Eye (tissue), 1 donor: Measurements from ENCODE around the gene TSC22D4.
"Not testable (repeated sequence)": the region's sequence is repeated elsewhere in the genome, so short reads cannot be mapped to it uniquely, and the experiment has no call there.

Source experiments
- DNase-seq: peaks from one replicate; pipeline ENCODE4 v3.0.0-alpha.2; 2015

Gene TSC22D4

DNA sequence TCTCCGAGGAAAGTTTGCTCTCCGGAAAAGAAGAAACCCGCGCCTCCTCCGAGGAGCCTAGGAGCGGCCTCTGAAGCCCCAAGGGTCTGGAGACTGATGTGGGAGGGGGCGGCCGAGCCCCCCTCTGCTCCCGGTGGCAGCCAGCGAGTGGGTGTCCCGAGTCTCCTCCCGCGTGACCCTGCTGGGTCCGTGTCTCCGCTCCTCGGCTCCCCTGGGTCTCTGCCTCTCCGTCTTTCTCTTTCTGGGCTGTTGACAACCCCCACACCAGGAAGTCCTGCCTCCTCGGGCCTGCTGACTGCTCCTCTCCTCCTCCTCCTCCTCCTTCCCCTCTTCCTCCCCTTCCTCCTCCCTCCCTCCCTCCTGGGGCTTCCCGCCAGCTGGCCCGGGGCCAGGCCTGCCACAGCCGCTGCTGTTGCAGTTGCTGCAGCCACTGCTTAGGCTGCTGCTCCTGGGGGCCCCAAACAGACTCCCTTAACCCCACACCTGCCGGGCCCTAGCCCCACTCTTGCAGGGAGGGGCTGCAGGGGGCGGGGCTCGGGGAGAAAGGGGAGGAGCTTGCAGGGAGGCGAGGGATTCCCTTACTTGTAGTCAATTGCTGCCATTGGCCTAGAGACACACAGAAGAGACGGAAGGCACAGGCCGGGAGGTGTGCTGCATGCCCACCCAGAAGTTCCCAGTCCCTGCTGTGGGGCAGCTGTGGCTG is at the start of gene TSC22D4:
TSS of gene TSC22D4 (minus strand) at position 257 of the 703 bp plus-strand sequence. CDS start 1,176 bp downstream, outside the sequence.
- peak; percentile 97 for DNase-seq

DNA sequence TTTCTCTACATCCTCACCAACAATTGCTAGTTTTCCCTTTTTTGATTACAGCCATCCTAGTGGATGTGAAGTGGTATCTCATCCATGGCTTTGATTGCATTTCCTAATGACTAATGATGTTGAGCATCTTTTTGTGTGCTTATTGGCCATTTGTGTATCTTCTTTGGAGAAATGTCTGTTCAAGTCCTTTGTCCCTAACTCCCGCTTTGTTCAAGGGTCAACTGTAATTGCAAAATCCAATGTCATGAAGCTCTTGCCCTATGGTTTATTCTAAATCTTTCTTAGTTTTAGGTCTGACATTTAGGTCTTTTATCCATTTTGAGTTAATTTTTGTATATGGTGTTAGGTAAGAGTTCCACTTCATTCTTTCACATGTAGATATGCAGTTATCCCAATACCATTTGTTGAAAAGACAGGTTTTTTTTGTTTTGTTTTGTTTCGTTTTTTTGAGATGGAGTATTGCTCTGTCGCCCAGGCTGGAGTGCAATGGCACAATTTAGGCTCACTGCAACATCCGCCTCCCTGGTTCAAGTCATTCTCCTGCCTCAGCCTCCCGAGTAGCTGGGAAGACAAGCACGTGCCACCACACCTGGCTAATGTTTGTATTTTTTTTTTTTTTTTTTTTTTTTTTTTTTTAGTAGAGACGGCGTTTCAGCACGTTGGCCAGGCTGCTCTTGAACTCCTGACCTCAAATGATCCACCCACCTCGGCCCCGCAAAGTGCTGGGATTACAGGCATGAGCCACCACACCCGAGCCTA is 49.3 kb upstream of the TSC22D4 start:
- not testable (repeated sequence) for DNase-seq

DNA sequence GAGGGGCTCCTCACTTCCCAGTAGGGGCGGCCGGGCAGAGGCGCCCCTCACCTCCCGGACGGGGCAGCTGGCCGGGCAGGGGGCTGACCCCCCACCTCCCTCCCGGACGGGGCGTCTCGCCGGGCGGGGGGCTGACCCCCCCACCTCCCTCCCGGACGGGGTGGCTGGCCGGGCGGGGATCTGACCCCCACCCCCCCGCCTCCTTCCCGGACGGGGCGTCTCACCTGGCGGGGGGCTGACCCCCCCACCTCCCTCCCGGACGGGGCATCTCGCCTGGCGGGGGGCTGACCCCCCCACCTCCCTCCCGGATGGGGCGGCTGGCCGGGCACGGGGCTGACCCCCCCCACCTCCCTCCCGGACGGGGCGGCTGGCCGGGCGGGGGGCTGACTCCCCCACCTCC is 44.2 kb upstream of the TSC22D4 start:
- not testable (repeated sequence) for DNase-seq

DNA sequence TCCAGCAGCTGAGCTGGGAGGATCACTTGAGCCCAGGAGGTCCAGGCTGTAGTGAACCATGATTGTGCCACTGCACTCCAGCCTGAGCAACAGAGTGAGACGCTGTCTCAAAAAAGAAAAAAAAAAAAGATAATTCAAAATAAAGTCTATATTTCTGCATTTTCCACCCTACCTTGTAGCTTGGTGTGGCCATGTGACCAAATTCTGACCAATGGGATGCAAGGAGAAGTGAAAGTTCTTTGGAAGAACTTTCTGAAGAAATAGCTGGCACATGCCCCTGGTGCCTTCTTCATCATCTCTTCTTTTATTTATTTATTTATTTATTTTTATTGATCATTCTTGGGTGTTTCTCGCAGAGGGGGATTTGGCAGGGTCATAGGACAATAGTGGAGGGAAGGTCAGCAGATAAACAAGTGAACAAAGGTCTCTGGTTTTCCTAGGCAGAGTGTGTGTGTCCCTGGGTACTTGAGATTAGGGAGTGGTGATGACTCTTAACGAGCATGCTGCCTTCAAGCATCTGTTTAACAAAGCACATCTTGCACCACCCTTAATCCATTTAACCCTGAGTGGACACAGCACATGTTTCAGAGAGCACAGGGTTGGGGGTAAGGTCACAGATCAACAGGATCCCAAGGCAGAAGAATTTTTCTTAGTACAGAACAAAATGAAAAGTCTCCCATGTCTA is 43.0 kb upstream of the TSC22D4 start:
- DNase-seq: not testable (repeated sequence)

DNA sequence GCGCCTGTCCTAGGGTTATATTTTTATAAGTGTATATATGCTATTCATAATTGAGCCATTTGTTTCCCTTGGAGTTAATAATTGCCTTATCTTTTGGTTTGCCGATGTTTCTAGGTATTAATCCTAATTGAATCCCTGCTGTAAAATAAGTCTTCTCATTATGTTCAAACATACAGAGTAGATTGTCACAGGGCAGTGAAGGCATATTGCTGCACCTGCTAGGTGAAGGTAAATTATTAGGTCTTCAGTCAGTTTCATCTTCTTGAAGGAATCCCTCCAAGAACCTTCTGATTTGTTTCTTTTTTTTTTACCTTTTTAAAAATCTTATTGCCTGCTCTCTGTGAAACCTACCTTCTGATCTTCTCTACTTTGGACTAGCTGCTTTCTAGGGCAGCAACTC is 42.1 kb upstream of the TSC22D4 start:
- DNase-seq: no peak

DNA sequence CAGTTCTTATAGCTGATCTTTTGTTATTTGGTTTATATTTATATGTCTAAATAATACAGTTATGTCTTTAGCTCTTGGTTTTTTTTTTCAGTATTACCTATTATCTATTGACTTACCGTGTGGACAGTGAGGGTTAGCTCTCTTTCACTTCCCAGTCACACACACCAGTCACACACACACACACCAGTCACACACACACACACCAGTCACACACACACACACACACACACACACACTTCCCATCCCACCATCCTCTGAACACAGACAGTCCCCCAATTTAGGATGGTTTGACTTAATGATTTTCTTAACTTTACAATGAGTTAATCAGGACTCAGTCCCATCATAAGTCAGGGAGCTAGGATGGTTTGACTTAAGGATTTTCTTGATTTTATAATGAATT is 41.1 kb upstream of the TSC22D4 start:
- DNase-seq: no peak

DNA sequence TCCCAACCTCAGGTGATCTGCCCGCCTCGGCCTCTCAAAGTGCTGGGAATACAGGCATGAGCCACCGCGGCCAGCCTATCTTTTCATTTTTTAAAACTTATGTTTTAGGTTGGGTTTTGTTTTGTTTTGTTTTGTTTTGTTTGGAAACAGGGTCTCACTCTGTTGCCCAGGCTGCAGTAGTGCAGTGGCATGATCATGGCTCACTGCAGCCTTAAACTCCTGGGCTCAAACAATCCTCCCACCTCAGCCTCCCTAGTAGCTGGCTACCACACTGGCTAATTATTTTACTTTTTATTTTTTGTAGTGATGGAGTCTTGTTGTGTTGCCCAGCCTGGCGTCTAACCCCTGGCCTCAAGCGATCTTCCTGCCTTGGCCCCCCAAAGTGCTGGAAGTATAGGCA is 40.6 kb upstream of the TSC22D4 start:
- no peak for DNase-seq

DNA sequence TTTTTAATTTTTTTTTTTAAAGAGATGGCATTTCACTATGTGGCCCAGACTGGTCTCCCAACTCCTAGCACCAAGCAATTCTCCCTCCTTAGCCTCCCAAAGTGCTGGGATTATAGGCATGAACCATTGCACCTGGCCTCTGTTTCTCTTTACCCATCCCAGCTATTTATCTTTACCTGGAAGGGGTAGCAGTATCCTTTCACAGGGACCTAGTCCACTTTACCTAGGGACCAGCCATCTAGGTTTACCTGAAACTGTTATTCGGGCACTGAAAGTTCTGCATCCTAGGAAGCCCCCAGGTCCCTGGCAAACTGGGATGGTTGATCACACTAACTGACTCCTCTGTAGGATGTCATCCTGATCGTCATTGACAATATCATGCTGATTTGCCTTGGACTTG is 38.3 kb upstream of the TSC22D4 start:
- no peak for DNase-seq

DNA sequence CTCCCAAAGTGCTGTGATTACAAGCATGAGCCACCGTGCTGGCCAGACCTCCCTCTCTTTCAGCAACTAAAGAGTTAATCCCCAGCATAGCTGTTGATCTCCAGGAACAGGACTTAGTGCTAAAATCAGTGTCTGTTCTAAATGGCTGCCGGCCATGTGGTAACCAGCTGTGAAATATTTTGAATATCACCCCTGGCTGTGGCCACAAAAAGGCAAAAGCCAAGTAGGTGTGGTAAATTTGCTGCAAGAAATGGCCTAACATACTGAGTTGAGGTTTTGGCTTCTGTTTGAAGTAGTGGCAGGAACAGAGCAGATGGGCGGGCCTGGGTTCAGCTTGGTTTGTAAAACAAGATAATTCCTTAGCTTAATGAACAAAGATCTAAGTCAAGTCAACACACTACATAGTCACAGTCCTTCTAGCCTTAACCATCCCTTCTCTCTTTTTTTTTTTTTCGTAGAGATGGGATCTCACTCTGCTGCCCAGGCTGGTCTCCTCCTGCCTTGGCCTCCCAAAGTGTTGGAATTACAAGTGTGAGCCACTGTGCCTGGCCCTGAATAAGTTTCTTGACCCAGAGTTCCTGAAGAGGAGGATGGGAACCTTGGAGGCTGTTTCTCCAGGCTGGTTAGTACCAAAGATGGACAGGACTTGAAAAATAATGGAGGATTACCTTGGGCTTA is 37.3 kb upstream of the TSC22D4 start:
- peak; percentile 63 for DNase-seq

DNA sequence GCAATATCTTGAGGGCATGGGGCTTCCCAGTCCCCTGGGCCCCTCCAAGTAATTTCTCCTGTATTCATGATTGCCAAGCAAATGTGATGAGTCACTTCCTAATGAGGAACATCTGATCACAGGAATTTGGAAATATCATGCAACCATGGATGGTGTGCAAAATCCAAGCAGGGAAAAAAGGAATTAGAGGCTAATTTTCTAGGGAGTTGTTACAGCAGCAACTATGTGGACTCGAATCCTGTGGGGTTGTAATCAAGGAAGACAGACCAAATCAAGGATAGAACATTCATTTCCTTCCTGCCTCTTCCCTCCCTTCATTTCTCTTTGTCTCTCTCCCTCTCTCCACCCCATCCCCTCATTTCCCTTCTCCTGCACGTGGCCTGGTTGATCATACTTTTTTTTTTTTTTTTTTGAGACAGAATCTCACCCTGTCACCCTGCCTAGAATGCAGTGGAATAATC is 36.1 kb upstream of the TSC22D4 start:
- DNase-seq: peak; percentile 45

DNA sequence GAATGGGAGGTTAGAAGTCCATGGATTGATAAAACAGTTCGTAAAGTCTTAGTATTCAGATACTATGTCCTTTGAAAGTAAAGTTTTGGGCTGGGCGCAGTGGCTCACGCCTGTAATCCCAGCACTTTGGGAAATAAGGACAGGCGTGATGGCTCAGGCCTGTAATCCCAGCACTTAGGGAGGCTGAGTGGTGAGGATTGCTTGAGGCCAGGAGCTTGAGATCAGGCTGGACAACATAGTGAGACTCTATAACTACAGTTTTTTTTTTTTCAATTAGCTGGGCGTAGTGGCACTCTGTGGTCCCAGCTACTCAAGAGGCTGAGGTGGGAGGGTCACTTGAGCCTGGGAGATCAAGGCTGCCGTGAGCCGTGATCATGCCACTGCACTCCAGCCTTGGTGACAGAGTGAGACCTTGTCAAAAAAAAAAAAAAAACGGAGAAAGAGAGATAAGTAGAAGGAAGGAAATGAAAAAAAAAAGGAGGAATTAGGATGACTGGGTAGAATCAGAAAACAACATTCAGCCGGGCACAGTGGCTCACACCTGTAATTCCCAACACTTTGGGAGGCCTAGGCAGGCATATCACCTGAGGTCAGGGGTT is 34.3 kb upstream of the TSC22D4 start:
- DNase-seq: no peak

DNA sequence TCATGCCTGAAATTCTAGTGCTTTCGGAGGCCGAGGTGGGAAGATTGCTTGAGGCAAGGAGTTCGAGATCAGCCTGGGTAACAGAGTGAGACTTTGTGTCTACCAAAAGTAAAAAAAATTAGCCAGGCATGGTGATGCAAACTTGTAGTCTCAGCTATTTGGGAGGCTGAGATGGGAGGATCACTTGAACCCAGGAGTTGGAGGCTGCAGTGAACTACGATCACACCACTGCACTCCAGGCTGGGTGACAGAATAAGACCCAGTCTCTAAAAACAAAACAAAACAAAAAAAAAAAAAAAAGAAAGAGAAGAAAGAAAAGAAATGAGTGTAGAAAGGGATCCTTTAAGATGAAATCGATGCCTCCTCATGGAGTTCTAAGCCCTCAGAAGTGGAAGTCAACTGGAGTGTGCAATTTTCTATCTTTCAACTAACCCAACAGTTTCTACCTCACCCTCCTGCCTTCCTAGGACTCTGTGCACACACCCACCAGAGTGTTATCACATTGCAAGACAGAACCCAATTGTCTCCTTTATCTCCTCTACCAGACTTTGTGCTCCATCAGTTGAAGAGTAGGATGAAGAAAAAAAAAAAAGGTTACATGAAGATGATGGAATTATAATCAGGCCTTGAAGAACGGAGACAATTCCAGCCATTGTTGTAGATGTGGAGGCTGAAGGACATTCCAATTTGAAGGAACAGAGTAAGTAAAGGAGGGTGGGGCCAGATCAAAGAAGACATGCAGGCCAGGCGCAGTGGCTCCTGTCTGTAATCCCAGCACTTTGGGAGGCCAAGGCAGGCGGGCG is 31.6 kb upstream of the TSC22D4 start:
- DNase-seq: no peak

DNA sequence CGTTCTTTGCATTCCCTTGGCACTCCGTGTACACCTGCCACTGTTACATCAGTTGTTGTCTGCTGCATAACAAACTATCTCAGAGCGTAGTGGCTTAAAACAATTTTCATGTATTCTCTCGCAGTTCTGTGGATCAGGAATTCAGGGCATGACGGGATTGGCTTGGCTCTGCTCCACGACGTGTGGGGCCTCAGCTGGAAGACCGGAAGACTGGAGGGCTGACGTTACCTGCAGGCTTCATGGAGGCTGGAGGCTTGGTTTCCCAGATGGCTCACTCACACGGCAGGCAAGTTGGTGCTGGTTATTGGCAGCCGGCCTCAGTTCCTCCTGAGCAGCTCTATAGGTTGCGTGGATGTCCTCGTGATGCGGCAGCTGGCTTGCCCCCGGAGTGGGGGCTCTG is 30.2 kb upstream of the TSC22D4 start:
- peak; percentile 45 for DNase-seq

DNA sequence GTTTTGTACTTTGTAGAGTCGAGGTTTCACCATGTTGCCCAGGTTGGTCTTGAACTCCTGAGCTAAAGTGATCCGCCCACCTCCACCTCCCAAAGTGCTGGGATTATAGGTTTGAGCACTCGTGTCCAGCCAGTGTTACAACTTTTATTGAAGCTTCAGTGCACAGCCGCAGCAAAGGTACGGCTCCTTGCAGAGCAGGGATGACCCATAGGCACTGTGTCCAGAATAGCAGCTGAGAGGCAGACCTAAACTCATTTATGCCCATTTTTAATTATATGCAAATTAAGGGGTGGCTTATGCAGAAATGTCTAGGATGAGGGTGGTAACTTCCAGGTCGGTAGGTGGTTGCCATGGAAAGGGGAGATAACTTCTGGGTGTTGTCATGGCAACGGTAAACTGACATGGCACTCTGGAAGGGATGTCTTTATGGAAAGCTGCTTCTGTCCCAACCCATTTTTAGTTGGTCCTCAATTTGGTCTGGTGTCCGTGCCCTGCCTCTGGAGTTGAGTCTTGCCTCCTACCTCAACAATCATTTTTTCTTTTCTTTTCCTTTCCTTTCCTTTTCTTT is 27.4 kb upstream of the TSC22D4 start:
- DNase-seq: no peak

DNA sequence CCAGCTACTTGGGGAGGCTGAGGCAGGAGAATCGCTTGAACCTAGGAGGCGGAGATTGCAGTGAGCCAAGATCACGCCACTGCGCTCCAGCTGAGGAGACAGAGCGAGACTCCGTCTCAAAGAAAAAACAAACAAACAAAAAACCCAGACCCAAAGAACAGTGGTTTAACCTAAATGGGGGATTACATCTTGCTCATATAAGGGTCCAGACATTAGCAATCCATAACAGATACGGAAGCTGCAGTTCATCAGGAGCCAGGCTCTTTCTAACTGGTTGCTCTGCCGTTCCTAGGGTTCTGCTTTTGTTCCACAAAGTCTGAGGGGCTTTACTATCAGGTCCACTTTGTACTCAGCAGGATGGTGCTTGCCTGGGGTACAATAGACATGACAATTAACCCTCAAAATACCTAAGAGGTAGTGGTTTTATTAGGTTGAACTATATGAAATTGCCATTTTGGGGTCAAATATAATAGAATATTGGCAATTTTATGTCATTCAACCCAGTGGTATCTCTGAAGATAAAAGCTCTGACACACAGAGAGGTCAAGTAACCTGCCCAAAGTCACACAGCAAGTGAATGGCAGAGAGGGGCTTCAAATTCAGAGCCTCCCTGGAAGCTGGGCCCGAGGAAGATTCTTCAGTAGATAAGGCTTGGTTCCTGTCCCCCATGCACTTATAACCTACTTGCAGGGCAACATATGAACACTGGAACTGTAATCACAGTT is 26.0 kb upstream of the TSC22D4 start:
- DNase-seq: no peak

DNA sequence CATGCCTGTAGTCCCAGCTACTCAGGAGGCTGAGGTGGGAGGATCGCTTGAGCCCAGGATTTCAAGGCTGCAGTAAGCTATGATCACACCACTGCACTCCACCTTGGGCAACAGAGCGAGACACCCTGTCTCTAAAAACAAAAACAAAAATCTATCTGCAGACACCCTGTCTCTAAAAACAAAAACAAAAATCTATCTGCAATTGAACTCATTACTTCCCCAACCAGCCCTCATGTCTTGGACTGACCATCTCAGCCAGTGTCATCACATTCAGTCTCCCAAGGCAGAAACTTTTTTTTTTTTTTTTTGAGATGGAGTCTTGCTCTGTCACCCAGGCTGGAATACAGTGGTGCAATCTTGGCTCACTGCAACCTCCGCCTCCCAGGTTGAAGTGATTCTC is 25.0 kb upstream of the TSC22D4 start:
- DNase-seq: not testable (repeated sequence)

DNA sequence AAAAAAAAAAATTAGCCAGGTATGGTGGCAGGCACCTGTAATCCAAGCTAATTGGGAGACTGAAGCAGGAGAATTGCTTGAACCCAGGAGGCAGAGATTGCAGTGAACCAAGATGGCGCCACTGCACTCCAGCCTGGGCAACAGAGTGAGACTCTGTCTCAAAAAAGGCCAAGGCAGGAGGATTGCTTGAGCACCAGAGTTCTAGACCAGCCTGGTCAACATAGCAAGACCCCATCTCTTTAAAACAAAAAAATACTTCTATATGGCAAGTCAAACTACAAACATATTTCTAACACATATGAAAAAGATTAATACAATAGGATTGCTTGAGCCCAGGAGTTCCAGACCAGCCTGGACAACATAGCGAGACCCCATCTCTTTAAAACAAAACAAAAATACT is 21.7 kb upstream of the TSC22D4 start:
- DNase-seq: not testable (repeated sequence)

DNA sequence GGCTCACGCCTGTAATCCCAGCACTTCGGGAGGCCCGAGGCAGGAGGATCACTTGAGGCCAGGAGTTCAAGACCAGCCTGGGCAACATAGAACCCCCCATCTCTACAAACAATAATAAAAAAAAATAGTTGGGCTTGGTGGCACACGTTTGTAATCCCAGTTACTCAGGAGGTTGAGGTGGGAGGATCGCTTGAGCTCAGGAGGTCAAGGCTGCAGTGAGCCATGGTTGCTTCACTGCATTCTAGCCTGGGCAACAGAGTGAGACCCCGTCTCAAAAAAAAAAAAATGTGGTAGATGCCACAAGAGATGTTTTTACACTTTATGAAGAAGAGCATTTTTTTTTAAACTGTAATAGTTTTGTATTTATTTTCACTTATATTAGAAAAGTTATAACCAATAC is 17.5 kb upstream of the TSC22D4 start:
- no peak for DNase-seq

DNA sequence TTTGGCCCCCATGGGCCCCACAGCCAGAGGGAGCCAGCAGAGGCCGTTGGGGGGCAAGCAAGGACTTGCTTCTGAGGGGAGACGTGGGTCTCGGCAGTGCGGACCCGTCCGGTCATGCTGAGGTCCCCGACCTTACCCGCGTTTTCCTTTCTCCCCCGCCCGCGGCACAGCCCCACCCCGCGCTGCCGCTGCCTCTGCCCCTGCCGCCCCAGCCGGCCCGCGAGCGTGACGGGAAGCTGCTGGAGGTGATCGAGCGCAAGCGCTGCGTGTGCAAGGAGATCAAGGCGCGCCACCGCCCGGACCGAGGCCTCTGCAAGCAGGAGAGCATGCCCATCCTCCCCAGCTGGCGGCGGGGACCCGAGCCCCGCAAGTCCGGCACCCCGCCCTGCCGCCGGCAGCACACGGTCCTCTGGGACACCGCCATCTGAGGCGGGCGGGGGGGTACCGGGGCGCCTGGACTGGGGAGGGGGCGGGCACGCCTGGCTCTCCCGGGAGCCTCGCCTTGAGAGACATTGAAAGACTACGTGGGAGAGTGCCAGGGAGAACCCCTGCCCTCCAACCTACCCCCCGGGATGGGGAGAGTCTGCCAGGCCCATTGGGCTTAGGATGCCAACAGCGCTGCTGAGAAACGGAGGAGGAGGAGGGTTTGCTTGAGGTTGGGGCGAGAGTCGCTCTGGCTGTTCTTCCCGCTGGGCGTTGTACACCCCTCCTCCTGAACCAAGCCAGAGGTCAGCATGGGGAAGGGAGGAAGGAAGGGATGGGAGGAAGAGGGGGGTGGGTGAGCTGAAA is 14.7 kb upstream of the TSC22D4 start:
- peak; percentile 69 for DNase-seq
